ENCODE results near the gene ARHGAP42.

Gene ARHGAP42

GRCh38 chr11:100734743-100735527 lies 47.8 kb downstream of the ARHGAP42 start:
- Histone ChIP-seq H3K27ac (ENCODE audit: low read depth, low read length) (no peak overlapping the region), H3K36me3 (ENCODE audit: low read length) (no peaks in the 10 kb centered on the region), H3F3A (ENCODE audit: insufficient read depth) (no peaks in the 10 kb centered on the region), H2AFZ (ENCODE audit: low read depth, low read length, severe bottlenecking) (no peak overlapping the region), H3K9me2 (replicated peaks; ENCODE audit: insufficient read depth, low read length) (no peaks in the 10 kb centered on the region), H3K79me2 (ENCODE audit: insufficient read depth, low read length) (no peaks in the 10 kb centered on the region), H4K20me1 (ENCODE audit: low read depth, low read length) (no peaks in the 10 kb centered on the region), H3K9me3 (ENCODE audit: insufficient read depth, low read length) (no peaks in the 10 kb centered on the region), H3K4me2 (ENCODE audit: low read depth, low read length, poor library complexity, severe bottlenecking) (no peak overlapping the region), H3K27me3 (ENCODE audit: low read length) (no peaks in the 10 kb centered on the region), H3K4me3 (ENCODE audit: insufficient read depth, low read length, poor library complexity, severe bottlenecking) (no peak overlapping the region), H3K9ac (ENCODE audit: low read length) (no peak overlapping the region)
- TF ChIP-seq EZH2phosphoT487 (conservative IDR thresholded peaks at IDR 0.05; ENCODE audit: low read length) = no peak
- TF ChIP-seq, protein P1, sequence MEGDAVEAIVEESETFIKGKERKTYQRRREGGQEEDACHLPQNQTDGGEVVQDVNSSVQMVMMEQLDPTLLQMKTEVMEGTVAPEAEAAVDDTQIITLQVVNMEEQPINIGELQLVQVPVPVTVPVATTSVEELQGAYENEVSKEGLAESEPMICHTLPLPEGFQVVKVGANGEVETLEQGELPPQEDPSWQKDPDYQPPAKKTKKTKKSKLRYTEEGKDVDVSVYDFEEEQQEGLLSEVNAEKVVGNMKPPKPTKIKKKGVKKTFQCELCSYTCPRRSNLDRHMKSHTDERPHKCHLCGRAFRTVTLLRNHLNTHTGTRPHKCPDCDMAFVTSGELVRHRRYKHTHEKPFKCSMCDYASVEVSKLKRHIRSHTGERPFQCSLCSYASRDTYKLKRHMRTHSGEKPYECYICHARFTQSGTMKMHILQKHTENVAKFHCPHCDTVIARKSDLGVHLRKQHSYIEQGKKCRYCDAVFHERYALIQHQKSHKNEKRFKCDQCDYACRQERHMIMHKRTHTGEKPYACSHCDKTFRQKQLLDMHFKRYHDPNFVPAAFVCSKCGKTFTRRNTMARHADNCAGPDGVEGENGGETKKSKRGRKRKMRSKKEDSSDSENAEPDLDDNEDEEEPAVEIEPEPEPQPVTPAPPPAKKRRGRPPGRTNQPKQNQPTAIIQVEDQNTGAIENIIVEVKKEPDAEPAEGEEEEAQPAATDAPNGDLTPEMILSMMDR (IDR thresholded peaks at IDR 0.05; ENCODE audit: insufficient read depth, low read length, poor library complexity, severe bottlenecking) = no peak

- no peaks in the 10 kb centered on the region for H4K20me1 ChIP-seq (ENCODE audit: low read depth, low read length)
- H3F3A ChIP-seq (ENCODE audit: insufficient read depth) = no peaks in the 10 kb centered on the region
- no peak overlapping the region for H3K4me2 ChIP-seq (ENCODE audit: low read depth, low read length, poor library complexity, severe bottlenecking)
- no peaks in the 10 kb centered on the region for H3K9me2 ChIP-seq (replicated peaks; ENCODE audit: insufficient read depth, low read length)
- no peaks in the 10 kb centered on the region for H3K27me3 ChIP-seq (ENCODE audit: low read length)
- TF ChIP-seq EZH2phosphoT487 (conservative IDR thresholded peaks at IDR 0.05; ENCODE audit: low read length) = no peak
- TF ChIP-seq, protein P1 (IDR thresholded peaks at IDR 0.05; ENCODE audit: insufficient read depth, low read length, poor library complexity, severe bottlenecking) = no peak
- no peak overlapping the region for H3K27ac ChIP-seq (ENCODE audit: low read depth, low read length)
- H3K9ac ChIP-seq (ENCODE audit: low read length) = no peak overlapping the region
- H3K36me3 ChIP-seq (ENCODE audit: low read length) = no peaks in the 10 kb centered on the region
- H3K9me3 ChIP-seq (ENCODE audit: insufficient read depth, low read length) = no peaks in the 10 kb centered on the region
- no peak overlapping the region for H3K4me3 ChIP-seq (ENCODE audit: insufficient read depth, low read length, poor library complexity, severe bottlenecking)
- no peak overlapping the region for H2AFZ ChIP-seq (ENCODE audit: low read depth, low read length, severe bottlenecking)
- H3K79me2 ChIP-seq (ENCODE audit: insufficient read depth, low read length) = no peaks in the 10 kb centered on the region
Observed at GRCh38 chr11:100735949-100736675, 49.0 kb downstream of the ARHGAP42 start.

DNA sequence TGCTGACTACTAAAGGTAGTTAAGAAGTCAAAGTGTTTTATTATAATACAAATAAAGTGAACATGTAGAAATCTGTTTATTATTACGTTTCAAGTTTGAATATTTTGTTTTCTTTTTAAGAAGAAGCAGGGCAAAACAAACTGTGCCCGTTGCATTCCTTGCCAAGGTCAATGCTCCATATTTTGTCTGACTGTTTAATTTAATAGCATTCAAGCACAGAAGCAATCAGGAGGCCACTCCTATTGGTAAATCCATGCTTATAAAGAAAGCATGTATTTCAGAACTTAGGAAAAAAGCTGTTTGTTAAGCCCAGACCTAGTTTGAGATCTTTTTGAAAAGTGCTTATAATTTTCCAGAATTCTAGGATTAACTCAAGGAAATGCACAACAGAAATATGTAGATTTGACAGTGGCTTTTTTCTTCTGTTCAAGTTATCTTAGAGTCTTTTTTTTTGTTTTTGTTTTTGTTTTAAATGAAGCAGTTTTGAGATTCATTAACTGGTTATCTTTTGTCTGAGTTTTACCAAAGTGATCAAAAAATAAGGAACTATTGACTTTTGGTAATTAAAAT lies 51.7 kb downstream of the ARHGAP42 start:
- Histone ChIP-seq H3K4me2 (ENCODE audit: low read depth, low read length, poor library complexity, severe bottlenecking) (no peak overlapping the region), H3K9me2 (replicated peaks; ENCODE audit: insufficient read depth, low read length) (no peaks in the 10 kb centered on the region), H3K9me3 (ENCODE audit: insufficient read depth, low read length) (no peaks in the 10 kb centered on the region), H3K9ac (ENCODE audit: low read length) (no peak overlapping the region), H4K20me1 (ENCODE audit: low read depth, low read length) (no peaks in the 10 kb centered on the region), H3K36me3 (ENCODE audit: low read length) (no peaks in the 10 kb centered on the region), H3K4me3 (ENCODE audit: insufficient read depth, low read length, poor library complexity, severe bottlenecking) (no peak overlapping the region), H3K27me3 (ENCODE audit: low read length) (no peaks in the 10 kb centered on the region), H2AFZ (ENCODE audit: low read depth, low read length, severe bottlenecking) (no peak overlapping the region), H3K79me2 (ENCODE audit: insufficient read depth, low read length) (no peaks in the 10 kb centered on the region), H3K27ac (ENCODE audit: low read depth, low read length) (no peak overlapping the region), H3F3A (ENCODE audit: insufficient read depth) (no peaks in the 10 kb centered on the region)
- no peak for TF ChIP-seq EZH2phosphoT487 (conservative IDR thresholded peaks at IDR 0.05; ENCODE audit: low read length)
- TF ChIP-seq, protein P1 (IDR thresholded peaks at IDR 0.05; ENCODE audit: insufficient read depth, low read length, poor library complexity, severe bottlenecking) = no peak

Measured in SU-DHL-6 (cell line).